Measurements from ENCODE around the gene ALOX15B. TPM values are rescaled to one million over a fixed set of nuclear protein-coding genes. Genes with fewer than 3 reads are reported as not detected.

Gene ALOX15B
- total and polyA plus RNA-seq, 2 of the 13 experiments (the other 11 are each of a cell fraction or from before 2014, with no cell fraction given): not detected

- TF ChIP-seq PLSCR1 (CRISPR knock-in tag; IDR thresholded peaks at IDR 0.05; ENCODE audit: borderline replicate concordance): no peak
- TF ChIP-seq ZNF281 (CRISPR knock-in tag; IDR thresholded peaks at IDR 0.05; ENCODE audit: borderline replicate concordance): no peak
- TF ChIP-seq, protein P1, sequence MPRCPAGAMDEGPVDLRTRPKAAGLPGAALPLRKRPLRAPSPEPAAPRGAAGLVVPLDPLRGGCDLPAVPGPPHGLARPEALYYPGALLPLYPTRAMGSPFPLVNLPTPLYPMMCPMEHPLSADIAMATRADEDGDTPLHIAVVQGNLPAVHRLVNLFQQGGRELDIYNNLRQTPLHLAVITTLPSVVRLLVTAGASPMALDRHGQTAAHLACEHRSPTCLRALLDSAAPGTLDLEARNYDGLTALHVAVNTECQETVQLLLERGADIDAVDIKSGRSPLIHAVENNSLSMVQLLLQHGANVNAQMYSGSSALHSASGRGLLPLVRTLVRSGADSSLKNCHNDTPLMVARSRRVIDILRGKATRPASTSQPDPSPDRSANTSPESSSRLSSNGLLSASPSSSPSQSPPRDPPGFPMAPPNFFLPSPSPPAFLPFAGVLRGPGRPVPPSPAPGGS (CRISPR knock-in tag; IDR thresholded peaks at IDR 0.05): no peak
- no peak for TF ChIP-seq FOXA1 (IDR thresholded peaks at IDR 0.05)
- TF ChIP-seq FOXA1 (CRISPR knock-in tag; IDR thresholded peaks at IDR 0.05): no peak
- TF ChIP-seq, protein P2, sequence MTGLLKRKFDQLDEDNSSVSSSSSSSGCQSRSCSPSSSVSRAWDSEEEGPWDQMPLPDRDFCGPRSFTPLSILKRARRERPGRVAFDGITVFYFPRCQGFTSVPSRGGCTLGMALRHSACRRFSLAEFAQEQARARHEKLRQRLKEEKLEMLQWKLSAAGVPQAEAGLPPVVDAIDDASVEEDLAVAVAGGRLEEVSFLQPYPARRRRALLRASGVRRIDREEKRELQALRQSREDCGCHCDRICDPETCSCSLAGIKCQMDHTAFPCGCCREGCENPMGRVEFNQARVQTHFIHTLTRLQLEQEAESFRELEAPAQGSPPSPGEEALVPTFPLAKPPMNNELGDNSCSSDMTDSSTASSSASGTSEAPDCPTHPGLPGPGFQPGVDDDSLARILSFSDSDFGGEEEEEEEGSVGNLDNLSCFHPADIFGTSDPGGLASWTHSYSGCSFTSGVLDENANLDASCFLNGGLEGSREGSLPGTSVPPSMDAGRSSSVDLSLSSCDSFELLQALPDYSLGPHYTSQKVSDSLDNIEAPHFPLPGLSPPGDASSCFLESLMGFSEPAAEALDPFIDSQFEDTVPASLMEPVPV (CRISPR knock-in tag; IDR thresholded peaks at IDR 0.05): no peak
- TF ChIP-seq NAIF1 (CRISPR knock-in tag; IDR thresholded peaks at IDR 0.05; ENCODE audit: borderline replicate concordance): no peak
- BruUV-seq (replicated peaks): no TSS peak
- Histone ChIP-seq H3K9me3 (ENCODE audit: low read length) (no peaks in the 10 kb centered on the region), H3K36me3 (replicated peaks in 1 of 2; ENCODE audit: control insufficient read depth in 1 of 2, insufficient read depth in 2 of 2, low read length in 2 of 2) (no peaks in the 10 kb centered on the region), H3K4me2 (ENCODE audit: low read depth, low read length) (no peak overlapping the region), H4K20me1 (ENCODE audit: insufficient read depth, low read length) (no peaks in the 10 kb centered on the region), H3K9ac (ENCODE audit: insufficient read depth, low read depth, low read length) (no peak overlapping the region), H3K27ac (ENCODE audit: extremely low read length, insufficient read depth, low read length) (no peak overlapping the region), H2AFZ (ENCODE audit: low read length) (no peak overlapping the region), H3K27me3 (ENCODE audit: control insufficient read depth in 1 of 2, insufficient read depth in 2 of 2, low read length in 2 of 2) (peaks cover 2 to 71% of the 10 kb centered on the region in 2 experiments), H3K4me1 (ENCODE audit: insufficient read depth, low read length) (no peaks in the 10 kb centered on the region), H3K79me2 (ENCODE audit: insufficient read depth, low read length) (no peaks in the 10 kb centered on the region), H3K4me3 (replicated peaks in 1 of 3; ENCODE audit: insufficient read depth in 1 of 3, low read depth in 2 of 3, low read length in 3 of 3) (no peak overlapping the region)
- DNase-seq (ENCODE audit: low spot score): no peak
- intact Hi-C loops (cut with micrococcal nuclease; ENCODE audit: unreplicated experiment) (loop anchor here (2.0 kb wide), 1 partner anchor 41 kb away; no protein-coding TSS in a partner anchor), in situ Hi-C loops (cut with HindIII; ENCODE audit: extremely low pct_ligation_motif_present, low pct_unique_long_range_greater_than_20kb) (no loop called here)
- 94% methylated on average over 4 of the region's 5 CpGs for WGBS (ENCODE audit: low lambda C conversion rate)
- ChIA-PET CTCF (ENCODE audit: low intra/inter-chr PET ratio, low total read pairs) (no interaction called here), POLR2A (no interaction called here)
- FAIRE-seq: no peak
- ATAC-seq: no peak
Observed at GRCh38 chr17:8007836-8008235, 31.0 kb upstream of the ALOX15B start.
